Liver (tissue), 9 donors: ENCODE data around the gene GMPR2. TPM values are rescaled to one million over a fixed set of nuclear protein-coding genes. Genes with fewer than 3 reads are reported as not detected.

Experiments used
- DNase-seq: peaks from one replicate; pipeline ENCODE4 v3.0.0-alpha.2; 2017; ENCODE audit warnings: low spot score
- H3K27ac ChIP-seq, 2 donors: one replicate each; pipeline ENCODE4 v1.7.0; 2013; ENCODE audit warnings: inconsistent platforms in 2 of 2, low read length in 2 of 2, control low read depth in 1 of 2, low read depth in 1 of 2, mild to moderate bottlenecking in 1 of 2
- H3K27me3 ChIP-seq, 4 donors: one replicate each; pipeline versions ENCODE4 v1.6.1 to v1.7.0; 2013; ENCODE audit warnings: low read length in 3 of 4, inconsistent platforms in 1 of 4, mild to moderate bottlenecking in 1 of 4, moderate library complexity in 1 of 4; ENCODE audit not compliant: control insufficient read depth in 4 of 4, insufficient read depth in 4 of 4
- H3K36me3 ChIP-seq, 4 donors: one replicate each; pipeline versions ENCODE4 v1.6.1 to v1.7.0; 2013; ENCODE audit warnings: low read length in 3 of 4, mild to moderate bottlenecking in 3 of 4, low read depth in 1 of 4, moderate library complexity in 1 of 4; ENCODE audit not compliant: control insufficient read depth in 4 of 4, insufficient read depth in 3 of 4
- H3K4me1 ChIP-seq, 4 donors: one replicate each; pipeline versions ENCODE4 v1.6.1 to v1.7.0; 2013; ENCODE audit warnings: low read length in 3 of 4, mild to moderate bottlenecking in 3 of 4, moderate library complexity in 1 of 4; ENCODE audit not compliant: control insufficient read depth in 4 of 4, insufficient read depth in 4 of 4
- H3K4me3 ChIP-seq, 3 donors: one replicate each; pipeline versions ENCODE4 v1.6.1 to v1.7.0; 2013; ENCODE audit warnings: low read length in 3 of 3, control low read depth in 1 of 3, low read depth in 1 of 3, mild to moderate bottlenecking in 1 of 3
- H3K9ac ChIP-seq, 2 donors: one replicate each; pipeline ENCODE4 v1.7.0; 2013; ENCODE audit warnings: low read length in 2 of 2, mild to moderate bottlenecking in 2 of 2, moderate library complexity in 2 of 2, control low read depth in 1 of 2, low read depth in 1 of 2
- H3K9me3 ChIP-seq, 4 donors: one replicate each; pipeline versions ENCODE4 v1.6.1 to v1.7.0; 2013; ENCODE audit warnings: low read length in 3 of 4; ENCODE audit not compliant: control insufficient read depth in 4 of 4
- ATF3 ChIP-seq: IDR thresholded peaks from 2 replicates; pipeline ENCODE4 v1.6.1; 2016; ENCODE audit warnings: antibody characterized with exemption
- EGR1 ChIP-seq, 2 donors: IDR thresholded peaks; 2 replicates each; pipeline ENCODE4 v1.6.1; 2016 to 2018; ENCODE audit warnings: antibody characterized with exemption in 2 of 2, low read depth in 2 of 2
- FOXA1 ChIP-seq: IDR thresholded peaks from 2 replicates; pipeline ENCODE4 v1.6.1; 2016; ENCODE audit warnings: antibody characterized with exemption
- FOXA2 ChIP-seq: IDR thresholded peaks from 2 replicates; pipeline ENCODE4 v1.6.1; 2016; ENCODE audit warnings: antibody characterized with exemption
- GABPA ChIP-seq, 2 donors: IDR thresholded peaks in 1 of 2; conservative IDR thresholded peaks in 1 of 2; 2 replicates each; pipeline ENCODE4 v1.6.1; 2016; ENCODE audit warnings: antibody characterized with exemption in 2 of 2, mild to moderate bottlenecking in 1 of 2, moderate library complexity in 1 of 2
- HNF4A ChIP-seq, 2 donors: conservative IDR thresholded peaks; 2 replicates each; pipeline ENCODE4 v1.6.1; 2016; ENCODE audit warnings: antibody characterized with exemption in 2 of 2, mild to moderate bottlenecking in 2 of 2
- HNF4G ChIP-seq: IDR thresholded peaks from 2 replicates; pipeline ENCODE4 v1.6.1; 2016; ENCODE audit warnings: antibody characterized with exemption
- JUND ChIP-seq, 2 donors: IDR thresholded peaks; 2 replicates each; pipeline ENCODE4 v1.6.1; 2016; ENCODE audit warnings: antibody characterized with exemption in 2 of 2
- MAX ChIP-seq: IDR thresholded peaks from 2 replicates; pipeline ENCODE4 v1.6.1; 2016; ENCODE audit warnings: antibody characterized with exemption
- NR2F2 ChIP-seq: IDR thresholded peaks from 2 replicates; pipeline ENCODE4 v1.6.1; 2016; ENCODE audit warnings: antibody characterized with exemption
- RAD21 ChIP-seq, 2 donors: IDR thresholded peaks; 2 replicates each; pipeline ENCODE4 v1.6.1; 2016; ENCODE audit warnings: antibody characterized with exemption in 2 of 2, mild to moderate bottlenecking in 2 of 2
- REST ChIP-seq: IDR thresholded peaks from 2 replicates; pipeline ENCODE4 v1.6.1; 2016; ENCODE audit warnings: antibody characterized with exemption, mild to moderate bottlenecking
- RXRA ChIP-seq, 2 donors: IDR thresholded peaks; 2 replicates each; pipeline ENCODE4 v1.6.1; 2017 to 2018; ENCODE audit warnings: antibody characterized with exemption in 2 of 2, mild to moderate bottlenecking in 1 of 2
- SP1 ChIP-seq: IDR thresholded peaks from 2 replicates; pipeline ENCODE4 v1.6.1; 2018; ENCODE audit warnings: antibody characterized with exemption, mild to moderate bottlenecking
- TAF1 ChIP-seq: conservative IDR thresholded peaks from 2 replicates; pipeline ENCODE4 v1.6.1; 2016; ENCODE audit warnings: antibody characterized with exemption, mild to moderate bottlenecking
- YY1 ChIP-seq: IDR thresholded peaks from 2 replicates; pipeline ENCODE4 v1.6.1; 2016; ENCODE audit warnings: antibody characterized with exemption, mild to moderate bottlenecking
- ZBTB33 ChIP-seq: IDR thresholded peaks from 2 replicates; pipeline ENCODE4 v1.6.1; 2016; ENCODE audit warnings: antibody characterized with exemption
- WGBS: extraction: QIAGEN DNeasy Blood & Tissue Kit; methylation state at CpG from one replicate; pipeline ENCODE4 v1.1.7; 2013; 5-methylcytosine and 5-hydroxymethylcytosine counted together
- polyA plus RNA-seq, 2 donors: library from polyadenylated mRNA; stranded (reverse) in 1 of 2; unstranded in 1 of 2; fragments of 200-250 nt in 1 of 2; fragments of >200 nt in 1 of 2; fragmentation: Nextera tagmentation in 1 of 2; extraction: Ambion mirVana in 1 of 2; gene quantifications; one replicate each; pipeline versions ENCODE4 v1.2.1 to v1.2.3, GENCODE V29; 2013 to 2015
- total RNA-seq, 2 donors: library from RNA; depleted of rRNA; stranded (reverse); fragments of >200 nt; gene quantifications; one replicate each; pipeline ENCODE4 v1.2.3, GENCODE V29; 2014
- TF ChIP-seq, protein P1 (sequence below): fragments of 150-350 bp; IDR thresholded peaks from 2 replicates; pipeline ENCODE4 v1.5.1; 2017; ENCODE audit warnings: improper control_type of control experiment, low read depth, low read length; ENCODE audit not compliant: missing input control
- donor health status: healthy.
- donor health status: healthy.
- donor health status: healthy.
- donor health status: healthy.
- donor health status: healthy.

GMPR2 gene
- total and polyA plus RNA-seq, 4 donors, result 28.6 to 42.7 (median 32.4) TPM

- TF ChIP-seq TAF1, result no peak
- TF ChIP-seq HNF4G, result no peak
- TF ChIP-seq ZBTB33, result no peak
- TF ChIP-seq, protein P1, sequence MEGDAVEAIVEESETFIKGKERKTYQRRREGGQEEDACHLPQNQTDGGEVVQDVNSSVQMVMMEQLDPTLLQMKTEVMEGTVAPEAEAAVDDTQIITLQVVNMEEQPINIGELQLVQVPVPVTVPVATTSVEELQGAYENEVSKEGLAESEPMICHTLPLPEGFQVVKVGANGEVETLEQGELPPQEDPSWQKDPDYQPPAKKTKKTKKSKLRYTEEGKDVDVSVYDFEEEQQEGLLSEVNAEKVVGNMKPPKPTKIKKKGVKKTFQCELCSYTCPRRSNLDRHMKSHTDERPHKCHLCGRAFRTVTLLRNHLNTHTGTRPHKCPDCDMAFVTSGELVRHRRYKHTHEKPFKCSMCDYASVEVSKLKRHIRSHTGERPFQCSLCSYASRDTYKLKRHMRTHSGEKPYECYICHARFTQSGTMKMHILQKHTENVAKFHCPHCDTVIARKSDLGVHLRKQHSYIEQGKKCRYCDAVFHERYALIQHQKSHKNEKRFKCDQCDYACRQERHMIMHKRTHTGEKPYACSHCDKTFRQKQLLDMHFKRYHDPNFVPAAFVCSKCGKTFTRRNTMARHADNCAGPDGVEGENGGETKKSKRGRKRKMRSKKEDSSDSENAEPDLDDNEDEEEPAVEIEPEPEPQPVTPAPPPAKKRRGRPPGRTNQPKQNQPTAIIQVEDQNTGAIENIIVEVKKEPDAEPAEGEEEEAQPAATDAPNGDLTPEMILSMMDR, result no peak
- TF ChIP-seq EGR1 (IDR thresholded peaks at IDR 0.05; ENCODE audit: low read depth in 2 of 2), result no peak
- no peak for TF ChIP-seq YY1
- TF ChIP-seq GABPA (IDR thresholded peaks at IDR 0.05 in 1 of 2, conservative IDR thresholded peaks at IDR 0.05 in 1 of 2), result no peak
- TF ChIP-seq MAX, result no peak
- no peak for TF ChIP-seq NR2F2
- no peak for TF ChIP-seq FOXA2
- no peak for TF ChIP-seq RXRA (IDR thresholded peaks at IDR 0.05)
- TF ChIP-seq SP1, result no peak
- no peak for TF ChIP-seq JUND (IDR thresholded peaks at IDR 0.05)
- TF ChIP-seq ATF3, result no peak
- no peak for TF ChIP-seq RAD21 (IDR thresholded peaks at IDR 0.05)
- no peak for TF ChIP-seq FOXA1
- H3K9ac ChIP-seq, result no peak overlapping the region
- DNase-seq, result no peak
- H3K4me1 ChIP-seq, result no peaks in the 10 kb centered on the region
- H3K27ac ChIP-seq, result no peak overlapping the region
- peaks cover 0 to 10% (median 1%) of the 10 kb centered on the region in 4 donors for H3K36me3 ChIP-seq
- H3K9me3 ChIP-seq, result no peaks in the 10 kb centered on the region
- WGBS, result 94% methylated on average over 9 of the region's 9 CpGs
- no peaks in the 10 kb centered on the region for H3K27me3 ChIP-seq
- no peak overlapping the region for H3K4me3 ChIP-seq
Measured at GRCh38 chr14:24258119-24258518, 25.4 kb downstream of the GMPR2 start.

DNA sequence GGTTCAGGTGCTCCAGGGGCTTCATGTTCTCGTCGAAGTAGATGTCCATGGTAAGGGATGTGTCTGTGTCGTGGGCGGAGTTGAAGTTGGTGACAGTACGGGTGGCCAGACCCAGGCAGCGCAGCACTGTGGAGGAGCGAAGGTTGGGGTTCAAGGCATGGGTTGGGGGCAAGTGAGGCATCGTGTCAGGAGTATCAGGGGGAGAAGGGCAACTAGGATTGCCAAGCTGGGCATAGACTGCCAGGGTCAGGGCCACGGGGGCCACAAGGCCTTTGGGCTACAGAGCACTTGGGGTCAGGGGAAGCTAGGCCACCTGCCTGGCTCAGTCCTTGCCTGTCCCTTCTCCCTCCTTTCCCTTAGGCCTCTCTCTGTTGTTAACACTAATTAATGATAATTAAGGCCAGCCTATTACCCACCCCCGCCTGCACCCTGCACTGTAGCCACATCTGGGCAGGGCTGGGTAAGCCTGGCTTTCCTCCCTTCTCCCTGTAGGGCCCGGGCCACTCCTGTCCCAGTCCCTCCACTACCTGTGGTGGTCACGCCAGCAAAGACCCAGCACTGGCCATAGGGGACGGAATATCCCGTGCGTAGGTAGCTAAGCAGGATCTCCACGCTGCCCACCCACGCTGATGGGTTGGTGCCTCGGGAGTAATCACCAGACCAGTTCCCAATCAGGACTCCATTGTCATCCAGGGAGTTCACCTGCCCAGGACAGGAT lies 26.0 kb downstream of the GMPR2 start:
- peaks cover 0 to 9% (median 1%) of the 10 kb centered on the region in 4 donors for H3K36me3 ChIP-seq
- no peaks in the 10 kb centered on the region for H3K4me1 ChIP-seq
- no peak overlapping the region for H3K9ac ChIP-seq
- H3K27ac ChIP-seq, result no peak overlapping the region
- H3K4me3 ChIP-seq, result no peak overlapping the region
- no peaks in the 10 kb centered on the region for H3K27me3 ChIP-seq
- 91% methylated on average over 18 of the region's 18 CpGs for WGBS
- DNase-seq, result no peak
- H3K9me3 ChIP-seq, result no peaks in the 10 kb centered on the region
- TF ChIP-seq FOXA2 (no peak), GABPA (IDR thresholded peaks at IDR 0.05 in 1 of 2, conservative IDR thresholded peaks at IDR 0.05 in 1 of 2) (no peak), NR2F2 (no peak), TAF1 (no peak), HNF4G (no peak), YY1 (no peak), RAD21 (IDR thresholded peaks at IDR 0.05) (no peak), ZBTB33 (no peak), REST (no peak), FOXA1 (no peak), RXRA (IDR thresholded peaks at IDR 0.05) (no peak), SP1 (no peak), JUND (IDR thresholded peaks at IDR 0.05) (no peak), ATF3 (no peak), HNF4A (conservative IDR thresholded peaks at IDR 0.05) (no peak)
- TF ChIP-seq, protein P1, result no peak
